HepG2 (cell line): ENCODE measurements around the gene CCDC57. TPM values are rescaled to one million over a fixed set of nuclear protein-coding genes. Genes with fewer than 3 reads are reported as not detected.
A peak's percentile ranks its signal among the peaks of the same experiment; 100 is the strongest.

Source experiments
- AKAP8 ChIP-seq: sonication (generic); formaldehyde crosslinking; IDR thresholded peaks from 2 replicates; pipeline ENCODE4 v1.5.1; 2020; ENCODE audit warnings: mild to moderate bottlenecking, missing genetic modification reagents
- ATF5 ChIP-seq: sonication (generic); formaldehyde crosslinking; IDR thresholded peaks from 2 replicates; pipeline ENCODE4 v1.4.0; 2020; ENCODE audit warnings: mild to moderate bottlenecking, low read depth, missing genetic modification reagents
- CEBPG ChIP-seq: IDR thresholded peaks from 2 replicates; pipeline ENCODE4 v1.6.1; 2016
- FOSL2 ChIP-seq: sonication (generic); formaldehyde crosslinking; IDR thresholded peaks from 2 replicates; pipeline ENCODE4 v1.4.0; 2020; ENCODE audit warnings: missing genetic modification reagents
- HNF4G ChIP-seq, 2 experiments: sonication (generic) in 1 of 2; formaldehyde crosslinking in 1 of 2; IDR thresholded peaks; 2 replicates each; pipeline versions ENCODE4 v1.4.0 to v1.6.1; 2011 to 2020; ENCODE audit warnings: borderline replicate concordance in 2 of 2, low read depth in 2 of 2, mild to moderate bottlenecking in 2 of 2, low read length in 1 of 2, missing genetic modification reagents in 1 of 2, moderate library complexity in 1 of 2
- HNRNPL ChIP-seq: fragments of 200-400 bp; formaldehyde crosslinking; IDR thresholded peaks from 2 replicates; pipeline ENCODE4 v1.6.1; 2017; ENCODE audit warnings: mild to moderate bottlenecking, low read depth, low read length
- IRF1 ChIP-seq: sonication (generic); formaldehyde crosslinking; IDR thresholded peaks from 2 replicates; pipeline ENCODE4 v1.4.0; 2020; ENCODE audit warnings: low read depth, mild to moderate bottlenecking, missing genetic modification reagents
- IRF2 ChIP-seq: IDR thresholded peaks from 2 replicates; pipeline ENCODE4 v1.6.1; 2018; ENCODE audit warnings: missing genetic modification reagents, missing compliant biosample characterization
- KDM3A ChIP-seq: IDR thresholded peaks from 2 replicates; pipeline ENCODE4 v1.6.1; 2018; ENCODE audit warnings: low read depth, missing compliant biosample characterization
- NKX3-1 ChIP-seq: sonication (generic); formaldehyde crosslinking; IDR thresholded peaks from 2 replicates; pipeline ENCODE4 v1.5.0; 2020; ENCODE audit warnings: missing genetic modification reagents
- NR1H2 ChIP-seq: sonication (generic); formaldehyde crosslinking; IDR thresholded peaks from 2 replicates; pipeline ENCODE4 v1.8.1; 2022; ENCODE audit warnings: low read depth, missing genetic modification reagents, borderline replicate concordance
- RCOR2 ChIP-seq: IDR thresholded peaks from 2 replicates; pipeline ENCODE4 v1.6.1; 2016; ENCODE audit warnings: missing biosample characterization, missing genetic modification reagents
- REPIN1 ChIP-seq: sonication (generic); formaldehyde crosslinking; IDR thresholded peaks from 2 replicates; pipeline ENCODE4 v1.8.0; 2022; ENCODE audit warnings: missing genetic modification reagents, low read depth, mild to moderate bottlenecking, borderline replicate concordance
- RORA ChIP-seq: sonication (generic); formaldehyde crosslinking; IDR thresholded peaks from 2 replicates; pipeline ENCODE4 v1.5.0; 2020; ENCODE audit warnings: mild to moderate bottlenecking, missing genetic modification reagents, moderate library complexity
- SCMH1 ChIP-seq: sonication (generic); formaldehyde crosslinking; IDR thresholded peaks from 2 replicates; pipeline ENCODE4 v1.9.0; 2021; ENCODE audit warnings: missing genetic modification reagents, mild to moderate bottlenecking, borderline replicate concordance
- ZBTB1 ChIP-seq: sonication (generic); formaldehyde crosslinking; IDR thresholded peaks from 2 replicates; pipeline ENCODE4 v1.4.0; 2020; ENCODE audit warnings: missing genetic modification reagents, borderline replicate concordance
- ZC3H13 ChIP-seq: sonication (generic); formaldehyde crosslinking; IDR thresholded peaks from 2 replicates; pipeline ENCODE4 v1.8.1; 2023; ENCODE audit warnings: mild to moderate bottlenecking, missing genetic modification reagents, moderate library complexity
- ZMYM3 ChIP-seq: sonication (generic); formaldehyde crosslinking; IDR thresholded peaks from 2 replicates; pipeline ENCODE4 v1.5.1; 2020; ENCODE audit warnings: mild to moderate bottlenecking, missing genetic modification reagents
- ZNF367 ChIP-seq: sonication (generic); formaldehyde crosslinking; IDR thresholded peaks from 2 replicates; pipeline ENCODE4 v1.4.0; 2020; ENCODE audit warnings: missing genetic modification reagents, borderline replicate concordance
- ZNF615 ChIP-seq: sonication (generic); formaldehyde crosslinking; IDR thresholded peaks from 2 replicates; pipeline ENCODE4 v1.5.0; 2020; ENCODE audit warnings: mild to moderate bottlenecking, missing genetic modification reagents, borderline replicate concordance
- ZNF720 ChIP-seq: sonication (generic); formaldehyde crosslinking; IDR thresholded peaks from 2 replicates; pipeline ENCODE4 v1.4.0; 2020; ENCODE audit warnings: missing genetic modification reagents
- ZNF773 ChIP-seq: sonication (generic); formaldehyde crosslinking; IDR thresholded peaks from 2 replicates; pipeline ENCODE4 v1.4.0; 2020; ENCODE audit warnings: missing genetic modification reagents, borderline replicate concordance
- ZNF782 ChIP-seq: sonication (generic); formaldehyde crosslinking; IDR thresholded peaks from 2 replicates; pipeline ENCODE4 v1.4.0; 2020; ENCODE audit warnings: missing genetic modification reagents, mild to moderate bottlenecking, borderline replicate concordance
- polyA plus RNA-seq, 8 experiments: library from polyadenylated mRNA; depleted of rRNA in 3 of 8; stranded (reverse) in 7 of 8; unstranded in 1 of 8; fragments of >200 nt; fragmentation: Illumina TruSeq in 4 of 8; extraction: Trizol in 4 of 8; gene quantifications; 2 replicates each; pipeline versions ENCODE4 v1.2.1 to v1.2.3, GENCODE V29; 2011 to 2016; ENCODE audit warnings: low read depth in 4 of 8, missing spikeins in 1 of 8, mixed read lengths in 1 of 8; ENCODE audit not compliant: insufficient read depth in 1 of 8
- total RNA-seq, 5 experiments: library from RNA; depleted of rRNA; stranded (reverse); fragments of >200 nt; fragmentation: Illumina TruSeq; extraction: Trizol; gene quantifications; 2 replicates each; pipeline ENCODE4 v1.2.3, GENCODE V29; 2016; ENCODE audit warnings: low read depth in 1 of 5
- TF ChIP-seq, protein P1 (sequence below): fragments of 450-650 bp; IDR thresholded peaks from 2 replicates; pipeline ENCODE4 v1.6.1; 2017; ENCODE audit warnings: mild to moderate bottlenecking
- TF ChIP-seq, protein P2 (sequence below): fragments of 450-650 bp; IDR thresholded peaks from 2 replicates; pipeline ENCODE4 v1.6.1; 2016

CCDC57 gene
- total and polyA plus RNA-seq, 2 of the 13 experiments (the other 11 are each of a cell fraction or from before 2014, with no cell fraction given) = 59.3 to 59.9 TPM

DNA sequence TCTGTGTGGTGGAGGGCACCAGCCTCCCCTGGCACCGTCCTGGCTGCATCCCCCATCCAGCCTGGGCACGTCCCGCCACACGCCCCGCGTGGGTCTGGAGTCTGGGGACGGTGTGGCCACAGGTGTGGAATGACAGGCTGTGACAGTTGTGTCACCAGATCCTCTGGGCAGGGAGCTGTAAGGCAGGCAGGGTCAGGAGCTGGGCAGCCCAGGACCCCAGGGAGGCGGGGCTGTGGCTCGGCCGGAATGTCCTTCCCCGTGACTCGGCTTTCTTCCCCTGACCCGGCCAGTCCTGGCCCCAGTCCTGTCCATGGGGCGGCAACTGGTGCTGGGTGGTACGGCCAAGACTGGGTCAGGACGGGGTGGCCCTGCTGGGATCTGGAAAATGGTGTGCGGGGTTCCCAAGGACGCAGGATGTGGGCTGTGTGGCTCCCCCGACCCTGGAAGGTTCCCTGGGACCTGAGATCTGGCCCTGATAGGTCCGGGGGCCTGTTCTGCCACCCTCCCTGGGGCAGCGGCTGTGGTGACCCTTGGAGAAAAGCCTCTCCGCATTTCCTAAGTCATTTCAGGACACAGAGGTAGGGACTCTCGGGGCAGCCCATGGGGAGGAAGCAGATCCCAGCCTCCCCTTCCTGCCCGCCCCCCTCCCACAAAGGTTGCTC, 12.9 kb upstream of the CCDC57 start (continued):
- TF ChIP-seq IRF1 (CRISPR knock-in tag) (no peak), KDM3A (CRISPR knock-in tag) (no peak), NKX3-1 (CRISPR knock-in tag) (0 out of 2 replicates have a peak, but pooled peaks have one; percentile 35), SCMH1 (CRISPR knock-in tag) (no peak), RCOR2 (CRISPR knock-in tag) (no peak), ZNF720 (no peak), AKAP8 (CRISPR knock-in tag) (no peak; the same call in 1 of the 2 replicates), ZNF773 (CRISPR knock-in tag) (no peak), ZMYM3 (CRISPR knock-in tag) (peak; percentile 6; the same call in 1 of the 2 replicates), ATF5 (CRISPR knock-in tag) (no peak), ZNF615 (no peak), ZBTB1 (peak; percentile 35; the same call in 1 of the 2 replicates), HNF4G (IDR thresholded peaks at IDR 0.05; ENCODE audit: borderline replicate concordance, low read depth, low read length) (no peak), HNF4G (CRISPR knock-in tag; IDR thresholded peaks at IDR 0.05; ENCODE audit: borderline replicate concordance, low read depth) (no peak), IRF2 (CRISPR knock-in tag) (0 out of 2 replicates have a peak, but pooled peaks have one; percentile 14), HNRNPL (0 out of 2 replicates have a peak, but pooled peaks have one; percentile 87), FOSL2 (CRISPR knock-in tag) (0 out of 2 replicates have a peak, but pooled peaks have one; percentile 23), ZNF782 (CRISPR knock-in tag) (no peak), NR1H2 (CRISPR knock-in tag) (no peak), CEBPG (CRISPR knock-in tag) (0 out of 2 replicates have a peak, but pooled peaks have one; percentile 17), ZC3H13 (CRISPR knock-in tag) (no peak), ZNF367 (CRISPR knock-in tag) (no peak), RORA (CRISPR knock-in tag) (no peak), REPIN1 (CRISPR knock-in tag) (no peak)
- TF ChIP-seq, protein P1, sequence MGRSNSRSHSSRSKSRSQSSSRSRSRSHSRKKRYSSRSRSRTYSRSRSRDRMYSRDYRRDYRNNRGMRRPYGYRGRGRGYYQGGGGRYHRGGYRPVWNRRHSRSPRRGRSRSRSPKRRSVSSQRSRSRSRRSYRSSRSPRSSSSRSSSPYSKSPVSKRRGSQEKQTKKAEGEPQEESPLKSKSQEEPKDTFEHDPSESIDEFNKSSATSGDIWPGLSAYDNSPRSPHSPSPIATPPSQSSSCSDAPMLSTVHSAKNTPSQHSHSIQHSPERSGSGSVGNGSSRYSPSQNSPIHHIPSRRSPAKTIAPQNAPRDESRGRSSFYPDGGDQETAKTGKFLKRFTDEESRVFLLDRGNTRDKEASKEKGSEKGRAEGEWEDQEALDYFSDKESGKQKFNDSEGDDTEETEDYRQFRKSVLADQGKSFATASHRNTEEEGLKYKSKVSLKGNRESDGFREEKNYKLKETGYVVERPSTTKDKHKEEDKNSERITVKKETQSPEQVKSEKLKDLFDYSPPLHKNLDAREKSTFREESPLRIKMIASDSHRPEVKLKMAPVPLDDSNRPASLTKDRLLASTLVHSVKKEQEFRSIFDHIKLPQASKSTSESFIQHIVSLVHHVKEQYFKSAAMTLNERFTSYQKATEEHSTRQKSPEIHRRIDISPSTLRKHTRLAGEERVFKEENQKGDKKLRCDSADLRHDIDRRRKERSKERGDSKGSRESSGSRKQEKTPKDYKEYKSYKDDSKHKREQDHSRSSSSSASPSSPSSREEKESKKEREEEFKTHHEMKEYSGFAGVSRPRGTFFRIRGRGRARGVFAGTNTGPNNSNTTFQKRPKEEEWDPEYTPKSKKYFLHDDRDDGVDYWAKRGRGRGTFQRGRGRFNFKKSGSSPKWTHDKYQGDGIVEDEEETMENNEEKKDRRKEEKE = no peak
- TF ChIP-seq, protein P2, sequence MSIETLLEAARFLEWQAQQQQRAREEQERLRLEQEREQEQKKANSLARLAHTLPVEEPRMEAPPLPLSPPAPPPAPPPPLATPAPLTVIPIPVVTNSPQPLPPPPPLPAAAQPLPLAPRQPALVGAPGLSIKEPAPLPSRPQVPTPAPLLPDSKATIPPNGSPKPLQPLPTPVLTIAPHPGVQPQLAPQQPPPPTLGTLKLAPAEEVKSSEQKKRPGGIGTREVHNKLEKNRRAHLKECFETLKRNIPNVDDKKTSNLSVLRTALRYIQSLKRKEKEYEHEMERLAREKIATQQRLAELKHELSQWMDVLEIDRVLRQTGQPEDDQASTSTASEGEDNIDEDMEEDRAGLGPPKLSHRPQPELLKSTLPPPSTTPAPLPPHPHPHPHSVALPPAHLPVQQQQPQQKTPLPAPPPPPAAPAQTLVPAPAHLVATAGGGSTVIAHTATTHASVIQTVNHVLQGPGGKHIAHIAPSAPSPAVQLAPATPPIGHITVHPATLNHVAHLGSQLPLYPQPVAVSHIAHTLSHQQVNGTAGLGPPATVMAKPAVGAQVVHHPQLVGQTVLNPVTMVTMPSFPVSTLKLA = no peak
